SK-N-SH (cell line): ENCODE results near the gene WRAP73.

Experiments
- CTCF ChIP-seq: fragments of 200-600 bp; sonication (generic); IDR thresholded peaks from 2 replicates; pipeline ENCODE4 v1.6.1; 2017; ENCODE audit warnings: antibody characterized with exemption, mild to moderate bottlenecking, moderate library complexity
- ELF1 ChIP-seq: IDR thresholded peaks from 2 replicates; pipeline ENCODE4 v1.4.0; 2012
- EP300 ChIP-seq, 2 experiments: IDR thresholded peaks; 2 replicates each; pipeline versions ENCODE4 v1.4.0 to v1.6.1; 2012; ENCODE audit warnings: borderline replicate concordance in 1 of 2, low read depth in 1 of 2, low read length in 1 of 2
- MAX ChIP-seq: IDR thresholded peaks from 2 replicates; pipeline ENCODE4 v1.4.0; 2012; ENCODE audit warnings: low read depth
- MXI1 ChIP-seq: IDR thresholded peaks from 2 replicates; pipeline ENCODE4 v1.6.1; 2012; ENCODE audit warnings: mild to moderate bottlenecking, low read depth, low read length, improper control_type of control experiment
- POLR2AphosphoS5 ChIP-seq: IDR thresholded peaks from 2 replicates; pipeline ENCODE4 v1.6.1; 2012; ENCODE audit warnings: low read depth, low read length
- RAD21 ChIP-seq: IDR thresholded peaks from 2 replicates; pipeline ENCODE4 v1.6.1; 2012; ENCODE audit warnings: mild to moderate bottlenecking, low read length
- TCF12 ChIP-seq: IDR thresholded peaks from 2 replicates; pipeline ENCODE4 v1.4.0; 2012
- TEAD4 ChIP-seq: IDR thresholded peaks from 2 replicates; pipeline ENCODE4 v1.4.0; 2012; ENCODE audit warnings: mild to moderate bottlenecking, borderline replicate concordance; ENCODE audit not compliant: insufficient read depth
- TF ChIP-seq, protein P1 (sequence below): IDR thresholded peaks from 2 replicates; pipeline ENCODE4 v1.6.1; 2012; ENCODE audit warnings: mild to moderate bottlenecking, low read depth, low read length, moderate library complexity

GRCh38 chr1:3596663-3597598, 53.0 kb downstream of the WRAP73 start:
- TF ChIP-seq CTCF (no peak), TCF12 (no peak), ELF1 (no peak), POLR2AphosphoS5 (no peak), RAD21 (no peak), TEAD4 (no peak), MAX (no peak), EP300 (IDR thresholded peaks at IDR 0.05; ENCODE audit: borderline replicate concordance in 1 of 2, low read depth in 1 of 2, low read length in 1 of 2) (no peak), MXI1 (no peak)
- TF ChIP-seq, protein P1, sequence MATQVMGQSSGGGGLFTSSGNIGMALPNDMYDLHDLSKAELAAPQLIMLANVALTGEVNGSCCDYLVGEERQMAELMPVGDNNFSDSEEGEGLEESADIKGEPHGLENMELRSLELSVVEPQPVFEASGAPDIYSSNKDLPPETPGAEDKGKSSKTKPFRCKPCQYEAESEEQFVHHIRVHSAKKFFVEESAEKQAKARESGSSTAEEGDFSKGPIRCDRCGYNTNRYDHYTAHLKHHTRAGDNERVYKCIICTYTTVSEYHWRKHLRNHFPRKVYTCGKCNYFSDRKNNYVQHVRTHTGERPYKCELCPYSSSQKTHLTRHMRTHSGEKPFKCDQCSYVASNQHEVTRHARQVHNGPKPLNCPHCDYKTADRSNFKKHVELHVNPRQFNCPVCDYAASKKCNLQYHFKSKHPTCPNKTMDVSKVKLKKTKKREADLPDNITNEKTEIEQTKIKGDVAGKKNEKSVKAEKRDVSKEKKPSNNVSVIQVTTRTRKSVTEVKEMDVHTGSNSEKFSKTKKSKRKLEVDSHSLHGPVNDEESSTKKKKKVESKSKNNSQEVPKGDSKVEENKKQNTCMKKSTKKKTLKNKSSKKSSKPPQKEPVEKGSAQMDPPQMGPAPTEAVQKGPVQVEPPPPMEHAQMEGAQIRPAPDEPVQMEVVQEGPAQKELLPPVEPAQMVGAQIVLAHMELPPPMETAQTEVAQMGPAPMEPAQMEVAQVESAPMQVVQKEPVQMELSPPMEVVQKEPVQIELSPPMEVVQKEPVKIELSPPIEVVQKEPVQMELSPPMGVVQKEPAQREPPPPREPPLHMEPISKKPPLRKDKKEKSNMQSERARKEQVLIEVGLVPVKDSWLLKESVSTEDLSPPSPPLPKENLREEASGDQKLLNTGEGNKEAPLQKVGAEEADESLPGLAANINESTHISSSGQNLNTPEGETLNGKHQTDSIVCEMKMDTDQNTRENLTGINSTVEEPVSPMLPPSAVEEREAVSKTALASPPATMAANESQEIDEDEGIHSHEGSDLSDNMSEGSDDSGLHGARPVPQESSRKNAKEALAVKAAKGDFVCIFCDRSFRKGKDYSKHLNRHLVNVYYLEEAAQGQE: no peak
